Islet precursor cell (in vitro differentiated cells): ENCODE results near the gene CEL.
"Not testable (repeated sequence)": the region's sequence is repeated elsewhere in the genome, so short reads cannot be mapped to it uniquely, and the experiment has no call there.

Experiments
- DNase-seq: peaks from one replicate; pipeline ENCODE4 v3.0.0-alpha.2; 2018

CEL gene

DNA sequence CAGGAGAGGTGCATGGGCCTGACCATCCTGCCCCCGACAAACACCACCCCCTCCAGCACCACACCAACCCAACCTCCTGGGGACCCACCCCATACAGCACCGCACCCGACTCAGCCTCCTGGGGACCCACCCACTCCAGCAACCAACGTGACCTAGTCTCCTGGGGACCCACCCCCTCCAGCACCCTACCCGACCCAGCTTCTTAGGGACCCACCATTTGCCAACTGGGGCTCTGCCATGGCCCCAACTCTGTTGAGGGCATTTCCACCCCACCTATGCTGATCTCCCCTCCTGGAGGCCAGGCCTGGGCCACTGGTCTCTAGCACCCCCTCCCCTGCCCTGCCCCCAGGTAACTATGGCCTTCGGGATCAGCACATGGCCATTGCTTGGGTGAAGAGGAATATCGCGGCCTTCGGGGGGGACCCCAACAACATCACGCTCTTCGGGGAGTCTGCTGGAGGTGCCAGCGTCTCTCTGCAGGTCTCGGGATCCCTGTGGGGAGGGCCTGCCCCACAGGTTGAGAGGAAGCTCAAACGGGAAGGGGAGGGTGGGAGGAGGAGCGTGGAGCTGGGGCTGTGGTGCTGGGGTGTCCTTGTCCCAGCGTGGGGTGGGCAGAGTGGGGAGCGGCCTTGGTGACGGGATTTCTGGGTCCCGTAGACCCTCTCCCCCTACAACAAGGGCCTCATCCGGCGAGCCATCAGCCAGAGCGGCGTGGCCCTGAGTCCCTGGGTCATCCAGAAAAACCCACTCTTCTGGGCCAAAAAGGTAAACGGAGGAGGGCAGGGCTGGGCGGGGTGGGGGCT lies 4.6 kb downstream of the CEL start:
- DNase-seq: no peak

DNA sequence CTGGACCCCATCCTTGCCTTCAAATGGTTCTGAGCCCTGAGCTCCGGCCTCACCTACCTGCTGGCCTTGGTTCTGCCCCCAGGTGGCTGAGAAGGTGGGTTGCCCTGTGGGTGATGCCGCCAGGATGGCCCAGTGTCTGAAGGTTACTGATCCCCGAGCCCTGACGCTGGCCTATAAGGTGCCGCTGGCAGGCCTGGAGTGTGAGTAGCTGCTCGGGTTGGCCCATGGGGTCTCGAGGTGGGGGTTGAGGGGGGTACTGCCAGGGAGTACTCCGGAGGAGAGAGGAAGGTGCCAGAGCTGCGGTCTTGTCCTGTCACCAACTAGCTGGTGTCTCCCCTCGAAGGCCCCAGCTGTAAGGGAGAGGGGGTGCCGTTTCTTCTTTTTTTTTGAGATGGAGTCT lies 5.2 kb downstream of the CEL start:
- no peak for DNase-seq

- no peak for DNase-seq
Measured at GRCh38 chr9:133067813-133068212, 6.0 kb downstream of the CEL start.

DNA sequence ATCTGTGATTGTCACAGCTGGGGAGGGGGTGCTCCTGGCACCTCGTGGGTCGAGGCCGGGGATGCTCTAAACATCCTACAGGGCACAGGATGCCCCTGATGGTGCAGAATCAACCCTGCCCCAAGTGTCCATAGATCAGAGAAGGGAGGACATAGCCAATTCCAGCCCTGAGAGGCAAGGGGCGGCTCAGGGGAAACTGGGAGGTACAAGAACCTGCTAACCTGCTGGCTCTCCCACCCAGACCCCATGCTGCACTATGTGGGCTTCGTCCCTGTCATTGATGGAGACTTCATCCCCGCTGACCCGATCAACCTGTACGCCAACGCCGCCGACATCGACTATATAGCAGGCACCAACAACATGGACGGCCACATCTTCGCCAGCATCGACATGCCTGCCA lies 6.7 kb downstream of the CEL start:
- DNase-seq: not testable (repeated sequence)

DNA sequence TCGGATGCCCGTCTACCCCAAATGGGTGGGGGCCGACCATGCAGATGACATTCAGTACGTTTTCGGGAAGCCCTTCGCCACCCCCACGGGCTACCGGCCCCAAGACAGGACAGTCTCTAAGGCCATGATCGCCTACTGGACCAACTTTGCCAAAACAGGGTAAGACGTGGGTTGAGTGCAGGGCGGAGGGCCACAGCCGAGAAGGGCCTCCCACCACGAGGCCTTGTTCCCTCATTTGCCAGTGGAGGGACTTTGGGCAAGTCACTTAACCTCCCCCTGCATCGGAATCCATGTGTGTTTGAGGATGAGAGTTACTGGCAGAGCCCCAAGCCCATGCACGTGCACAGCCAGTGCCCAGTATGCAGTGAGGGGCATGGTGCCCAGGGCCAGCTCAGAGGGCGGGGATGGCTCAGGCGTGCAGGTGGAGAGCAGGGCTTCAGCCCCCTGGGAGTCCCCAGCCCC lies 8.8 kb downstream of the CEL start:
- not testable (repeated sequence) for DNase-seq

DNA sequence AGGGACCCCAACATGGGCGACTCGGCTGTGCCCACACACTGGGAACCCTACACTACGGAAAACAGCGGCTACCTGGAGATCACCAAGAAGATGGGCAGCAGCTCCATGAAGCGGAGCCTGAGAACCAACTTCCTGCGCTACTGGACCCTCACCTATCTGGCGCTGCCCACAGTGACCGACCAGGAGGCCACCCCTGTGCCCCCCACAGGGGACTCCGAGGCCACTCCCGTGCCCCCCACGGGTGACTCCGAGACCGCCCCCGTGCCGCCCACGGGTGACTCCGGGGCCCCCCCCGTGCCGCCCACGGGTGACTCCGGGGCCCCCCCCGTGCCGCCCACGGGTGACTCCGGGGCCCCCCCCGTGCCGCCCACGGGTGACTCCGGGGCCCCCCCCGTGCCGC lies 9.2 kb downstream of the CEL start:
- DNase-seq: not testable (repeated sequence)

- DNase-seq: no peak
Measured at GRCh38 chr9:133071484-133072150, 9.8 kb downstream of the CEL start.

DNA sequence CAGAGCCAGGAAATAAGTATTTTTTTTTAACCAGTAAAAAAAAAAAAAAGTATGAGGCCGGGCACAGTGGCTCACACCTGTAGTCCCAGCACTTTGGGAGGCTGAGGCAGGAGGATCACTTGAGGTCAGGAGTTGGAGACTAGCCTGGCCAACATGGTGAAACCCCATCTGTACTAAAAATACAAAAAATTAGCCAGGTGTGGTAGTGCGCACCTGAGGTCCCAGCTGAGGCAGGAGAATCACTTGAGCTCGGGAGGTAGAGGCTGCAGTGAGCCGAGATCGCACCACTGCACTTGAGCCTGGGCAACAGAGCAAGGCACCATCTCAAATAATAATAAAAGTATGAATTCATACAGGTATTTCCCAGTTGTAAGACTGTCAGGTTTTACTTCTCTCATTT lies 10.4 kb downstream of the CEL start:
- DNase-seq: not testable (repeated sequence)

- no peak for DNase-seq
Measured at GRCh38 chr9:133073086-133074014, 11.6 kb downstream of the CEL start.

DNA sequence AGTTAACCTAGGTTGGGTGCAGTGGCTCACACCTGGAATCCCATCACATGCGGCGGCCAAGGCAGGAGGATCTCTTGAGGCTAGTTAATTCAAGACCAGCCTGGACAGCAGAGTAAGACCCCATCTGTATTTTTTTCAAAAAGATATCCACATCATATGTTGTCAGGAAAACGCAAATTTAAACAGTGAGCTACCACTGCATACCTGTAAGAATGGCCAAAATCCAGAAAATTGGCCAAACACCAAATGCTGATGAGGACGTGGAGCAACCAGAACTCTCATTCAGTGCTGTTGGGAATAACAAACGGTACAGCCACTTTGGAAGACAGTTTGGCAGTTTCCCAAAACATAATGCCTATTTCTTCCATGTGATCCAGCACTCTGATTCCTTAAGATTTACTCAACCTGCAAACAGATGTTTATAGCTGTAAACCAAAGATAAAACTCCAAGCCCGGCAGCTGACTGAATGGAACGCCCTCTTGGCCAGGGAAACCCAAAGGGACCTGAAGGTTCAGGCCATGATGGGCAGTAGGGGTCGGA lies 12.4 kb downstream of the CEL start:
- DNase-seq: no peak

DNA sequence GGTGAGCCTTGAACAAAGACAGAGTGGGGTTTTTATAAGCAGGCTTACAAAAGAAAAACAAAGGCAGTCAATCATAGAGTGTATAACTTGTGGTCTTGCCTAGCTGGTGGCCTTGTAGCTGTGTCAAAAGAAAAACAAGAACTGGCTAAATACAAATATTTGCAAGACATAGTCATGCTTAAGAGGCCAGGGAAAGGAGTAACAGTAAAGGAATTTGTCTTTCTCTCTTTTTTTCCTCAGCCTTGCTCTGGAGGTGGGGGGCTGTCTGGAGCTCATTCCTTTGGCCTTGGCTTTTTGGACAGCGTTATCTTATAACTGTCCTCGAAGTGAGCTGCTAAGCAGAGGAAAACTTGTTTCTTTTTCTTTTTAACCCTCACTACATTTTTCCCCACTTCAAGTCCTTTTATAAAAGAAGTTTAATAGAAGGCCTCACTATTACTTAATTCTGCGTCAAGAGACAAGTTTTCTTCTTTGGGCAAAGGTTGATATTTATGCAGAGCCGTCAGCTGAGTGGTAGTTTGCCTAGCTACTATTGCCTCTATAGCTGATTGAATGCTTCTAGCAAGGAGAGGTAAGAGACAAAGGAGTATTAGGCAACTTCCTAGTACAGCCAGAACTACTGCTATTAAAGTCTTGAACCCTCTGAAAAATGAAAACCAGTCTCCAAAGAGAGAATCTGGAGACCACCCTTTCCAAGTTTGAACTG lies 14.3 kb downstream of the CEL start:
- no peak for DNase-seq

- DNase-seq: no peak
Measured at GRCh38 chr9:133076691-133077090, 14.9 kb downstream of the CEL start.

GRCh38 chr9:133078486-133078885 lies 16.7 kb downstream of the CEL start:
- no peak for DNase-seq

DNA sequence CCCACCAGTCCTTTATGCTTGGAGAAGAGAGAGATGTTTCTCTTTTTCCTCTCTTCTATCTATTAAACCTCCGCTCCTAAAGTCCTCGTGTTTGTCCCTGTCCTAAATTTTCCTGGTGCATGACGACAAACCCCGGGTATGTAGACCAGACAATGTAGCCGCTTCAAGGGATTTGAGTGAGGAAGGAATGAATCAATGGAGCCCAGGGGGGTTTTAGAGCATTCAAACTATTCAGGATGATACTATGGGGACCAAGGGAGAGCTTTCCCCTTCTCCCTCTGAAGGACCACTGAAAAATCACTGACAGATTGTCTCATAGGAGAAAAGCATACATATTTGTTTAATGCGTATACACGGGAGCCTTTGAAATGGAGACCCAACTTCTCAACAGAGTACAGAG lies 18.4 kb downstream of the CEL start:
- no peak for DNase-seq

GRCh38 chr9:133080786-133081779 lies 19.3 kb downstream of the CEL start:
- DNase-seq: not testable (repeated sequence)

GRCh38 chr9:133081957-133082644 lies 20.3 kb downstream of the CEL start:
- not testable (repeated sequence) for DNase-seq

DNA sequence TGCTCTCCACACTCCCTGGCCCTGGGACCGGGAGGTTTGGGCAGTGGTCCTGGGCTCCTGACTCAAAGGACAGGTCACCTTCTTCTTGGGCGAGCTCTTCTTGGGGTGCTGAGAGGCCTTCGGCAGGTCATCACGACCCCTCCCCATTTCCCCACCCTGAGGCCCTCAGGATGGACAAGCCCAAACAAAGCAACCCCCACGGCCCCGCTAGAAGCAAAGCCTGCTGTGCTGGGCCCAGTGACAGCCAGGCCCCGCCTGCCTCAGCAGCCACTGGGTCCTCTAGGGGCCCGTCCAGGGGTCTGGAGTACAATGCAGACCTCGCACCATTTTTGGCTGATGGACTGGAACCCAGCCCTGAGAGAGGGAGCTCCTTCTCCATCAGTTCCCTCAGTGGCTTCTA lies 21.9 kb downstream of the CEL start:
- DNase-seq: not testable (repeated sequence)

GRCh38 chr9:133086212-133086860 lies 24.6 kb downstream of the CEL start:
- DNase-seq: not testable (repeated sequence)

- DNase-seq: no peak
Measured at GRCh38 chr9:133086894-133087293, 25.1 kb downstream of the CEL start.
